Measurements from ENCODE around the gene CCDC107. TPM values are rescaled to one million over a fixed set of nuclear protein-coding genes. Genes with fewer than 3 reads are reported as not detected.

CCDC107 gene
- total and polyA plus RNA-seq, 2 donors (not counting 1 experiment from before 2014, with no cell fraction given): 20.6 to 24.9 TPM

DNA sequence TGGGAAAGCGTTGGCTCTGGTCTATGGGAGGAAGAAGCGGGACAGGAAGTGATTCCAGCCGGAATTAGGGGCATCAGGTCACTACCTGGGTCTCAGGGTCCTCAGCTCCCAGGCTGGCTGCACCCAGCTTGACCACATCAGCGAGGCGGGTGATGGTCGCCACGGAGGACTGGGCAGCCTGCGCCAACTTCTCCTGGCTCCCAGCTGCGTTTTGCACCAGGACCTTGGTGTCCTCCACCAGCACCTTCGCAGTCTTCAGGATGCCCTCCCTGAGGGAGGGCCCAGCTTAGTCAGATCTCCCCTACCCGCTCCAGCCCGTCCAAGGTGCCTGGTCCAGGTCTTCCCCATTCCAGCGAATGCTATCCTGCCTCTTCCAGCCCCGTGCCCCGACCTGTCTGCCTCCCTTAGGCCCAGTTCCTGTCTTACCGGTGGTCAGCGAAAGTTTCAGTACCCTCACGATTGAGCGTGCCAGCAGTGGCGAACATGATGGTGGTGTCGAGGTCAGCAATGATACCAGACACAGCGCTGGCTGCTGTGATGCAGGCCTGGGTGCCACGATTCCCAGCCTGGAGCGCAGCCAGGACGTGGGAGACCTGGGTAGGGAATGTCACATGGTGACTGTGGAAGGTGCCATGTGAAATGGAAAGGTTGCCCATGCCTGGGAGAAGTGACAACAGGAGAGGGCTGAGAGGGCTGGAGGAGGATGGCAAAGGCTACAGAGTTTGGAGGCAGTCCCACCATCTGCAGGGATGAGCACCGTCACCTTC, 46.0 kb downstream of the CCDC107 start:
- no peak for DNase-seq (ENCODE audit: low read depth in 2 of 2)
- Histone ChIP-seq H3K4me2 (ENCODE audit: extremely low read depth, insufficient read depth, low read length) (no peak overlapping the region), H3K27me3 (ENCODE audit: control insufficient read depth, insufficient read depth, low read length) (no peaks in the 10 kb centered on the region), H2AFZ (ENCODE audit: low read length) (no peak overlapping the region), H3K79me2 (ENCODE audit: control insufficient read depth, insufficient read depth, low read length) (no peaks in the 10 kb centered on the region), H3K9ac (ENCODE audit: insufficient read depth, low read length) (no peak overlapping the region), H3K36me3 (ENCODE audit: control insufficient read depth, insufficient read depth, low read length) (peaks cover 68% of the 10 kb centered on the region), H3K4me1 (ENCODE audit: control insufficient read depth, extremely low read depth, insufficient read depth, low read length) (no peaks in the 10 kb centered on the region), H3K4me3 (replicated peaks in 1 of 4; ENCODE audit: control extremely low read depth in 1 of 4, insufficient read depth in 1 of 4, low read depth in 3 of 4, low read length in 4 of 4) (no peak overlapping the region), H4K20me1 (ENCODE audit: control insufficient read depth, extremely low read depth, insufficient read depth, low read length) (no peaks in the 10 kb centered on the region), H3K27ac (ENCODE audit: insufficient read depth, low read length) (no peak overlapping the region), H3K9me3 (ENCODE audit: control insufficient read depth, insufficient read depth, low read depth, low read length) (no peaks in the 10 kb centered on the region)
- no peak for TF ChIP-seq EZH2 (IDR thresholded peaks at IDR 0.05; ENCODE audit: low read length, missing control alignments)
- no peak for TF ChIP-seq CTCF (conservative IDR thresholded peaks at IDR 0.05 in 1 of 2, IDR thresholded peaks at IDR 0.05 in 1 of 2; ENCODE audit: low read depth in 1 of 2, low read length in 2 of 2)

GRCh38 chr9:35705372-35705771, 47.3 kb downstream of the CCDC107 start:
- Histone ChIP-seq H3K4me3 (replicated peaks in 1 of 4; ENCODE audit: control extremely low read depth in 1 of 4, insufficient read depth in 1 of 4, low read depth in 3 of 4, low read length in 4 of 4) (no peak overlapping the region), H3K9ac (ENCODE audit: insufficient read depth, low read length) (no peak overlapping the region), H2AFZ (ENCODE audit: low read length) (no peak overlapping the region), H3K27me3 (ENCODE audit: control insufficient read depth, insufficient read depth, low read length) (no peaks in the 10 kb centered on the region), H3K4me2 (ENCODE audit: extremely low read depth, insufficient read depth, low read length) (no peak overlapping the region), H4K20me1 (ENCODE audit: control insufficient read depth, extremely low read depth, insufficient read depth, low read length) (no peaks in the 10 kb centered on the region), H3K4me1 (ENCODE audit: control insufficient read depth, extremely low read depth, insufficient read depth, low read length) (no peaks in the 10 kb centered on the region), H3K9me3 (ENCODE audit: control insufficient read depth, insufficient read depth, low read depth, low read length) (no peaks in the 10 kb centered on the region), H3K27ac (ENCODE audit: insufficient read depth, low read length) (no peak overlapping the region), H3K36me3 (ENCODE audit: control insufficient read depth, insufficient read depth, low read length) (peaks cover 58% of the 10 kb centered on the region), H3K79me2 (ENCODE audit: control insufficient read depth, insufficient read depth, low read length) (no peaks in the 10 kb centered on the region)
- no peak for TF ChIP-seq EZH2 (IDR thresholded peaks at IDR 0.05; ENCODE audit: low read length, missing control alignments)
- no peak for TF ChIP-seq CTCF (conservative IDR thresholded peaks at IDR 0.05 in 1 of 2, IDR thresholded peaks at IDR 0.05 in 1 of 2; ENCODE audit: low read depth in 1 of 2, low read length in 2 of 2)
- DNase-seq (ENCODE audit: low read depth in 2 of 2): no peak

- H3K4me2 ChIP-seq (ENCODE audit: extremely low read depth, insufficient read depth, low read length): no peak overlapping the region
- no peaks in the 10 kb centered on the region for H3K27me3 ChIP-seq (ENCODE audit: control insufficient read depth, insufficient read depth, low read length)
- no peak overlapping the region for H2AFZ ChIP-seq (ENCODE audit: low read length)
- TF ChIP-seq CTCF (conservative IDR thresholded peaks at IDR 0.05 in 1 of 2, IDR thresholded peaks at IDR 0.05 in 1 of 2; ENCODE audit: low read depth in 1 of 2, low read length in 2 of 2): no peak
- no peak for TF ChIP-seq EZH2 (IDR thresholded peaks at IDR 0.05; ENCODE audit: low read length, missing control alignments)
- no peak for DNase-seq (ENCODE audit: low read depth in 2 of 2)
- no peak overlapping the region for H3K4me3 ChIP-seq (replicated peaks in 1 of 4; ENCODE audit: control extremely low read depth in 1 of 4, insufficient read depth in 1 of 4, low read depth in 3 of 4, low read length in 4 of 4)
- no peaks in the 10 kb centered on the region for H3K79me2 ChIP-seq (ENCODE audit: control insufficient read depth, insufficient read depth, low read length)
- no peak overlapping the region for H3K27ac ChIP-seq (ENCODE audit: insufficient read depth, low read length)
- no peaks in the 10 kb centered on the region for H3K4me1 ChIP-seq (ENCODE audit: control insufficient read depth, extremely low read depth, insufficient read depth, low read length)
- H3K9me3 ChIP-seq (ENCODE audit: control insufficient read depth, insufficient read depth, low read depth, low read length): no peaks in the 10 kb centered on the region
- H4K20me1 ChIP-seq (ENCODE audit: control insufficient read depth, extremely low read depth, insufficient read depth, low read length): no peaks in the 10 kb centered on the region
- no peak overlapping the region for H3K9ac ChIP-seq (ENCODE audit: insufficient read depth, low read length)
- peaks cover 60% of the 10 kb centered on the region for H3K36me3 ChIP-seq (ENCODE audit: control insufficient read depth, insufficient read depth, low read length)
Observed at GRCh38 chr9:35705836-35706430, 47.8 kb downstream of the CCDC107 start.

All from fibroblast of lung (primary cell).